Sigmoid colon (tissue), 4 donors: Measurements from ENCODE around the gene SEPTIN7.

ENCODE experiments used
- CTCF ChIP-seq, 4 experiments: fragments of 450-650 bp in 3 of 4; fragments of 200-600 bp in 1 of 4; IDR thresholded peaks; one replicate each; pipeline ENCODE4 v1.5.1; 2016 to 2019; ENCODE audit warnings: antibody characterized with exemption in 4 of 4, mild to moderate bottlenecking in 3 of 4, moderate library complexity in 2 of 4
- POLR2AphosphoS5 ChIP-seq, 4 donors: sonication (generic); formaldehyde crosslinking; IDR thresholded peaks; one replicate each; pipeline ENCODE4 v1.6.1; 2017; ENCODE audit warnings: antibody characterized with exemption in 4 of 4

GRCh38 chr7:35758421-35758820 lies 42.4 kb upstream of the SEPTIN7 start:
- no peak for TF ChIP-seq CTCF (IDR thresholded peaks at IDR 0.05)
- TF ChIP-seq POLR2AphosphoS5 (IDR thresholded peaks at IDR 0.05): no peak
